Stomach (tissue), 4 donors: ENCODE measurements around the gene CSNK1G1.

Source experiments
- EP300 ChIP-seq: sonication (generic); formaldehyde crosslinking; IDR thresholded peaks from one replicate; pipeline ENCODE4 v1.6.1; 2017; ENCODE audit warnings: antibody characterized with exemption
- POLR2AphosphoS5 ChIP-seq, 3 donors: sonication (generic); formaldehyde crosslinking; IDR thresholded peaks; one replicate each; pipeline ENCODE4 v1.6.1; 2016; ENCODE audit warnings: antibody characterized with exemption in 3 of 3
- TF ChIP-seq, protein P1 (sequence below), 7 experiments: fragments of 450-650 bp in 4 of 7; fragments of 200-600 bp in 3 of 7; sonication (generic) in 3 of 7; IDR thresholded peaks; one replicate each; pipeline ENCODE4 v1.5.1; 2016 to 2019; ENCODE audit warnings: antibody characterized with exemption in 7 of 7, control low read depth in 2 of 7, mild to moderate bottlenecking in 1 of 7

DNA sequence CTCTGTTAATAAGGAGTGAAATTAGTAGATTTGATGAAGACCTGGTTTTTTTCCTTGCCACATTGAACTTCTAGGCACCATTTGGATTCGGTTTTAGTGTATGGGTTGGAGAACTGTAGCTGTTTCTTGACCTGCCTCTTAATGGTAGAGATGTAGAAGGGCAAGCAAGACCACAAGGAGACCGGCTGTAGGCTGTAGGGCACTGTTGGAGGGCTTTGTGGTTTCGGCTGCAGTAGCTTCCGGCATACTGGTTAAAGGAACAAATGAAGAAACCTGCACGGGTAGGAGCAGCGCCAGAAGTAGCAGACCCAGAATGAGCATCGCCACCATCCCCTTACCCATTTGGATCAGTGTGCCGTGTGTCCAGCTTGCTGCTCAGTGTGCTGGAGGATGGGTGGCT lies 17.4 kb upstream of the CSNK1G1 start:
- TF ChIP-seq, protein P1, sequence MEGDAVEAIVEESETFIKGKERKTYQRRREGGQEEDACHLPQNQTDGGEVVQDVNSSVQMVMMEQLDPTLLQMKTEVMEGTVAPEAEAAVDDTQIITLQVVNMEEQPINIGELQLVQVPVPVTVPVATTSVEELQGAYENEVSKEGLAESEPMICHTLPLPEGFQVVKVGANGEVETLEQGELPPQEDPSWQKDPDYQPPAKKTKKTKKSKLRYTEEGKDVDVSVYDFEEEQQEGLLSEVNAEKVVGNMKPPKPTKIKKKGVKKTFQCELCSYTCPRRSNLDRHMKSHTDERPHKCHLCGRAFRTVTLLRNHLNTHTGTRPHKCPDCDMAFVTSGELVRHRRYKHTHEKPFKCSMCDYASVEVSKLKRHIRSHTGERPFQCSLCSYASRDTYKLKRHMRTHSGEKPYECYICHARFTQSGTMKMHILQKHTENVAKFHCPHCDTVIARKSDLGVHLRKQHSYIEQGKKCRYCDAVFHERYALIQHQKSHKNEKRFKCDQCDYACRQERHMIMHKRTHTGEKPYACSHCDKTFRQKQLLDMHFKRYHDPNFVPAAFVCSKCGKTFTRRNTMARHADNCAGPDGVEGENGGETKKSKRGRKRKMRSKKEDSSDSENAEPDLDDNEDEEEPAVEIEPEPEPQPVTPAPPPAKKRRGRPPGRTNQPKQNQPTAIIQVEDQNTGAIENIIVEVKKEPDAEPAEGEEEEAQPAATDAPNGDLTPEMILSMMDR (IDR thresholded peaks at IDR 0.05) = no peak
- TF ChIP-seq EP300 = no peak
- TF ChIP-seq POLR2AphosphoS5 (IDR thresholded peaks at IDR 0.05) = no peak
